SH-SY5Y (cell line): Measurements from ENCODE around the gene UTP18.

ENCODE experiments used
- GATA2 ChIP-seq: IDR thresholded peaks from 2 replicates; pipeline ENCODE4 v1.6.1; 2011; ENCODE audit warnings: mild to moderate bottlenecking, low read depth, low read length
- GATA3 ChIP-seq: IDR thresholded peaks from 2 replicates; pipeline ENCODE4 v1.6.1; 2011; ENCODE audit warnings: low read depth, mild to moderate bottlenecking, low read length, moderate library complexity

UTP18 gene

DNA sequence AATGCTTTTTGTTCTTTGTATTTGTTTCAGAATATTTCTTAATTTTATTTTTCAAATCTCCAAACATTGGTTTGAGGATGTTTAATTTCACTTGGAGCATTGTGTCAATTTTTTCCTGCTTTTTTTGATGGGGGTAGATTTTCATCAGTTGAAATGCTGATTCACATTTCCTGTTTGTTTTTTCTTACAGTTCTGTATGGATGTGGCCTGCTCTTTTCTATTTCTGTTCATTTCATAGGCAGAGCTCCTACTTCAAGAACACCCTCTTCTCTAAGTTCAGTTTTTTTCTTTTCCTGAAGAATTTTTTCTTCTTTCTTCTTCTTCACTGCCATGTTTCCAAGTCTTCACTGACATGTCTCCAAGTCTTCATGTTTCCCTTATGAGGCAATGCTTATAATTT, 9.3 kb upstream of the UTP18 start:
- TF ChIP-seq GATA2 = no peak

GRCh38 chr17:51255673-51256072, 4.7 kb upstream of the UTP18 start:
- TF ChIP-seq GATA3 = no peak
- TF ChIP-seq GATA2 = no peak

- TF ChIP-seq GATA2 (no peak), GATA3 (no peak)
Measured at GRCh38 chr17:51256101-51256500, 4.2 kb upstream of the UTP18 start.

- TF ChIP-seq GATA3 (no peak), GATA2 (no peak)
Measured at GRCh38 chr17:51257150-51258081, 2.9 kb upstream of the UTP18 start.

DNA sequence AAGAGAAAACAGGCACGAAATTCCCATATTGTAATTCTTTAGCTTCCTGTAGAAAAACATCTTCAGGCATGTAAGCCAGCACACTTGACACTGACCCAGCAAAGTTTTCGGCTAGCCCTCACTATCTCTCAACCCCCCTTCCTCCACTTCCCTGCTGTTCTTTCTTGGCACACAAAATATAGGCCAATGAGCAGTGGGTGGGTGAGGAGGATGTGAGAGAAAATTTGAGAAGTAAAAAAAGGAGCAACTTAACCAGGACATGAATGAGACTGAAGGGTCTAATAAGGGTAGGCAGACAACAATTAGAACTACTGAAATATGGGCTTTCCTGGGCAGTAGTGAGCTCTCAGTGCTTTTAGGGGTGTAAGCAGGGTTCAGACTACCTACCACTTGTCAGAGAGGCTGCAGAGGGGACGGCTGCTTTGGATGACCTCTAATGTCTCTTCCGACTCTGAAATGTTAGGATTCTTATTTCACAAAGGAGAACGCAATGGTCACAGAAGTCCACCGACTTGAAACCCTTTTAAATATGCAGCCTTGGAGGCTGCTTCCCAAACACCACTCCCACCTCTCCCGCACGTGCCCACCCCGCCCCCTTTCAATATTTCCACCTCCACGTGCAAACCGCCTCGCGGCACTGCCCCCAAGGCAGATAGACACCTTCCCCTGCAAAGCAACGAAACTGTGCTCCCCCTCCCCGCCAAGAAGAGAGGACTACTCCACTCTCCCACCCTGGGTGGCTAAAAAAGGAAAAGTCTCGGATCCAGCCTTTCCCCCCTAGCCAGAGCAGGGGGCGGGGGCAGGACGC, 1.4 kb upstream of the UTP18 start:
- TF ChIP-seq GATA2 (no peak), GATA3 (no peak)

- TF ChIP-seq GATA3 (no peak), GATA2 (no peak)
Measured at GRCh38 chr17:51259564-51260236, 646 bp upstream of the UTP18 start, which contains the start of gene MBTD1. TSS of gene MBTD1 (minus strand) at chr17:51260049. CDS start at chr17:51225161, 34,888 bp downstream.

DNA sequence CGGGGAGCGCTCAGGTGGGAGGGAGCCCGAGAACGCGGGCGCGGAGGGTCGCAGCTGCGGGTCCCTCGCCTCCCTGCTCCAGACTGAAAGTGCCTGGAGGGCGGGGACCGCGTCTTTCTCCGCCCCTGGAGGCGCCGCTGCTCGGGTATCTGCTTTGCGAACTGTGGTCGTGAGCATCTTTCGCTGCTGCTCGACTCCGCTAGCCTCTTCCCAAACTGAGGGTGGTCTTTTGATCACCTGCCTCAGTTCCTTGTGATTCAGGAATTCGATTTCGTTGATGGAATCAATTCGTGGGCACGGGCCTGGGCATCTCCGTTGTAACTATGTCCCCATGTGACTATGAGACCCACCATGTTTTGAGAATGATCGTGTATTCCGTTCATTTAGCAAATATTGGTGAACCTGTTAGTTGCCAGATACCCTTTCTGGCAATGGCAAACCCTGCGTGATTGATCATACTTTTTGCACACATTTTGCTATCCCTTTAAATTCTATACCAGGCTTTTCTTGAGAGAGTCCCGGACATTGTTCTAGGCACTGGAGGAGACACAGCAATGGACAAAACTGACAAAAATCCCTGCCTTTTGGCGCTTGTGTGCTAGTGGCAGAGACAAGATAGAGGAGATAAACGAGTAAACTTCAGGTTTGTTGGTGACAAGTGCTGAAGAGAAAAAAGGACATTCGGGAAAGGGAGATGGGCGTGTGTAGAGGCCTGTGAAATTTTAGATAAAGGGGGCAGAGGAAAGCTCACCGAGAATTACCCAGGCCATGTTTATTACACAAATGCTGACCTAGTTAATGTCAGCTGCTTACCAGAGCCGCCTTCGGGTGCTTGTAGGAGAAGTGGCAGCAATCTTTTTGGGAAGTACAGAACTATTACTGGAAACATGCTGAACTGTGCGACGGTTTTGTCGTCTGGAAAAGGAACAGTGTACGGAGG, 948 bp downstream of the UTP18 start:
- no peak for TF ChIP-seq GATA3
- TF ChIP-seq GATA2 = peak; percentile 59; the same call in 1 of the 2 replicates

DNA sequence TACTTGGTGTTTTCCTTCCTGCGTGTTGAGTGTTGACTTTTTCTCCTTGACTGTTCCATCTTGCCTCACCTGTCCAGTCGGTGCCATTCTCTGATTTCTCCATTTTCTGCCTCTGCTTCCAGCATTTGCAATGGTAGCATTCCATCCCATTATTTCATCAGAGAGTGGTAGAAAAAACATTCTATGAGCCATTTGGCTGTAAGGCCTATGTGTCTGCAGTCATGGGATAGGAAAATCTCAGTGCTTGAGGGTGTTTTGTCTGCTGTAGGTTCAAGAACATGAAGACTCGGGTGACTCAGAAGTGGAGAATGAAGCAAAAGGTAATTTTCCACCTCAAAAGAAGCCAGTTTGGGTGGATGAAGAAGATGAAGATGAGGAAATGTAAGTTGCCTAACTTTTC, 2.7 kb downstream of the UTP18 start:
- TF ChIP-seq GATA2 = no peak
- TF ChIP-seq GATA3 = no peak

DNA sequence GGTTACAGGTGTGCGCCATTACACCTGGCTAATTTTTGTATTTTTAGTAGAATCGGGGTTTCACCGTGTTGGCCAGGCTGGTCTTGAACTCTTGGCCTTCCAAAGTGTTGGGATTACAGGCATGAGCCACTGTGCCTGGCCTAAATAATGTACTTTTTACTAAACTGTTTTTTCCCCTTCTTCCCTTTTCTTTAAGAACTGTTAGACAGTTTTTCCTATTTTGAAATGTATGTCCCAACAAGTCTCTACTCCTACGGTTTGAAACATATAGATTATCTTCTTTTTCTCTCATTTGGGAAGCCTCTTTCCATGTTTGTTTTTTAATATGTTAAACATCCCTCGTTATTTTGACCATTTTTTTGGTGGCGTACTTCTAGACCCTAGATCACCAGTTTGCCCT, 9.6 kb downstream of the UTP18 start:
- no peak for TF ChIP-seq GATA3
- TF ChIP-seq GATA2 = no peak

DNA sequence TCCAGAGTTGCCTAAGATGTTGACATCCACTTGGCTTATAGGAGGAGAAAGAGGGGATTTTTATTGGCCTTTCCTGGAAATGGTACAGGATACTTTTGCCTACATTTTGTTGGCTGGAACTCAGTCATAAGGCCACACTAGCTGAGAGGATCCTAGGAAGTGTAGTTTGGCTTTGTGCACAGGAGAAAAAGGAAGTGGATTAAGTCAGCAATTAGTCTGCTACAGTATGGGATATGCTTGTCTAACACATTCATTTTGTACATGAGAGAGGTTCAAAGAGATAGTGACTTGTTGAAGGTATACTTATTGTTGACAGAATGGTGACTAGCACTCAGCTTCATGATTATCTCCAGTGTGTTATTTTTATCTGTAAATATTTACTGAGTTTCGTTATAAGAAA, 10.3 kb downstream of the UTP18 start:
- no peak for TF ChIP-seq GATA3
- no peak for TF ChIP-seq GATA2

- TF ChIP-seq GATA2 = no peak
- no peak for TF ChIP-seq GATA3
Measured at GRCh38 chr17:51272812-51273211, 12.5 kb downstream of the UTP18 start.

GRCh38 chr17:51275381-51275780, 15.0 kb downstream of the UTP18 start:
- TF ChIP-seq GATA3 (no peak), GATA2 (no peak)

- TF ChIP-seq GATA2 (no peak), GATA3 (no peak)
Measured at GRCh38 chr17:51279183-51279582, 18.8 kb downstream of the UTP18 start.

DNA sequence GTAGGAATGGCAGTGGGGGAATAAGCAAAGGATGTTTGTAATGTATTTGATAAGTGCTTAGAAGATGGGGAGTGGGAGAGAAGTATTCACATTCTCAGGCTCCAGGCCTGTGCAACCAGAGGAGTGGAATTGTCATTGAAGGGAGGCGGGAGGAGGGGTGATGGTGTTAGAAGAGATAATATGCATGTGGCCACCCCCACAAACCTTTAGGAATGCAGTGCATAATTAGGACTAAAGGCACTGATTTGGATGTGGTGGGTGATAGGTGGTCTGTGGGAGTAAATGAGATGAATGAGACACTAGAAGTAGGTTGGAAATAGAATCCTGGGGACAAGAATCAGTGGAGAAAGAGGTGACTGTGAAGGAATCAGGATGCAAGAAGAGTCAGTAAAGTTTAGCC, 27.1 kb downstream of the UTP18 start:
- no peak for TF ChIP-seq GATA2
- TF ChIP-seq GATA3 = no peak
